Posterior cingulate gyrus (tissue), 11 donors: ENCODE data around the gene SMARCD1.

ENCODE experiments used
- DNase-seq, 10 donors: peaks; one replicate each; pipeline versions ENCODE4 v3.0.0 to v3.0.0-alpha.2; 2020 to 2021; ENCODE audit warnings: mixed read lengths in 3 of 10
- intact Hi-C: fragments of 100-400 bp; cut with DNase I; formaldehyde crosslinking; loops from one replicate; pipeline ENCODE4 v1.15.1; 2023

The SMARCD1 gene

GRCh38 chr12:50072198-50072907 is 12.8 kb upstream of the SMARCD1 start:
- intact Hi-C loops: loop anchor here (5.0 kb wide), 1 partner anchor 205 kb away; no protein-coding TSS in a partner anchor
- peak in 2 of 10 donors; percentile 45 to 69 for DNase-seq

DNA sequence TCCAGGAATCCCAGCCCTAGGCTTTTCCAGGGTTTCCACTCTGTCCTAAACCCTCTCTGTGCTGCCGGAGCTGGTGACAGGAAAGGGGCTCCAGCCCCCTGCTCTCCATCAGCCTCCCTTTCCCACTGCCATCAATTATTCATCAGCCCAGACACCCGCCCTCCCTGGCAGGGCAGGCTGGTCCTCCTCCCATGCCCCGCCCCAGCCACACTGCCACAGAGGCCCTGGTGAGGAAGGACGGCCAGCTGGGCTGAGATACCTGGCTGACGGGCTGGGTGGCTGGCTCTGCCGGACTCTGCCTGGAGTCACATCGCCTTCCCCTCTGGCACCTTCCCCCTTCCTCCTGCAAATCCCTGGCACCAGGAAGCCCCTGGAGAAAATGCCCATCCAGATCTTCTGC is 11.9 kb upstream of the SMARCD1 start:
- intact Hi-C loops: loop anchor here (5.0 kb wide), 1 partner anchor 206 kb away; no protein-coding TSS in a partner anchor
- peak in 2 of 10 donors; percentile 76 to 81 for DNase-seq

DNA sequence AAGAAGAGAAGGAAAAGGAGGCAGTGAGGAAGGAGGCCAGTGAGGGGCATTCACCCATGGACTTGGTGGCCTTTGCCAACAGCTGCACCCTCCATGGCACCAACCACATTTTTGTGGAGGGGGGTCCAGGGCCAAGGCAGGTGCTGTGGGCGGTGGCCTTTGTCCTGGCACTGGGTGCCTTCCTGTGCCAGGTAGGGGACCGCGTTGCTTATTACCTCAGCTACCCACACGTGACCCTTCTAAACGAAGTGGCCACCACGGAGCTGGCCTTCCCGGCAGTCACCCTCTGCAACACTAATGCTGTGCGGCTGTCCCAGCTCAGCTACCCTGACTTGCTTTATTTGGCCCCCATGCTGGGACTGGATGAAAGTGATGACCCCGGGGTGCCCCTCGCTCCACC is 11.4 kb upstream of the SMARCD1 start:
- intact Hi-C loops: loop anchor here (5.0 kb wide), 1 partner anchor 206 kb away; no protein-coding TSS in a partner anchor

GRCh38 chr12:50074936-50075807 is 10.0 kb upstream of the SMARCD1 start:
- intact Hi-C loops: loop anchor here (1.0 to 5.0 kb wide), 2 partner anchors 100 to 208 kb away; no protein-coding TSS in a partner anchor
- peak; percentile 62 to 98 (median 84) for DNase-seq

More for the DNA sequence above, 11.4 kb upstream of the SMARCD1 start:
- peak in 2 of 10 donors; percentile 48 to 73 for DNase-seq

DNA sequence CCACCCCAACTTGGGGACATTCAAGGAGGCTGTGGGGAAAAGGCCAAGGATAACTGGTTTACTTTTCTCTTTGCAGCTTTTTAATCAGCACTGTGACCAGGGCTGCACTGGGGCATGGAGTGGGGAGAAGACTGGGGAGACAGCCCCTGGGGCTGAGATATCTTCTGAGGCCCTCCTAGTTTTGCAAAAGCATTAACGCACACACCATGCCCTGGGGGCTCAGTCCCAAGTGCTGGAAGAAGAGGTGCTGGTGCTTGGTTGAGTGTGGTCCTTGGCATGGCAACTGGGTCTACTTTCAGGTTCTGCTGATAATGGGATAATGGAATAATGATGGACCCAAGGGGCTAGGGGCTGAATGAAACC is 9.4 kb upstream of the SMARCD1 start:
- peak in 2 of 10 donors; percentile 55 to 70 for DNase-seq
- intact Hi-C loops: loop anchor here (1.0 kb wide), 1 partner anchor 100 kb away; no protein-coding TSS in a partner anchor

DNA sequence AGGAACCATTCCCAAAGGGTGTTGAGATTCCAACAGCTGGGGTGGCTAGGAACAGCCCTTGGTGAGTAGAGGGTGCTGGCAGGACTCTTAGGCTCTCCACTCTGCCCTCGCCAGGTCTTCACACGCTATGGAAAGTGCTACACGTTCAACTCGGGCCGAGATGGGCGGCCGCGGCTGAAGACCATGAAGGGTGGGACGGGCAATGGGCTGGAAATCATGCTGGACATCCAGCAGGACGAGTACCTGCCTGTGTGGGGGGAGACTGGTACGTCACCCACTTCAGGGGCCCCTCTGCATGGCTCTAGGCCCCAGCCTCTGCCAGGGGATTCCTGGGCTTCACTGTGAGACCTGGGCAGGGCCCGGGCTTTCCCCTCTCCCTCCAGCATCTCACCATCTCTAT is 8.0 kb upstream of the SMARCD1 start:
- DNase-seq: peak in 2 of 10 donors; percentile 19 to 56
- intact Hi-C loops: no loop called here

GRCh38 chr12:50078281-50078680 is 6.9 kb upstream of the SMARCD1 start:
- peak in 2 of 10 donors; percentile 40 to 43 for DNase-seq
- intact Hi-C loops: no loop called here

GRCh38 chr12:50079771-50080170 is 5.4 kb upstream of the SMARCD1 start:
- peak in 1 of 10 donors; percentile 39 for DNase-seq
- intact Hi-C loops: no loop called here

GRCh38 chr12:50081096-50081808 is 3.9 kb upstream of the SMARCD1 start:
- peak in 2 of 10 donors; percentile 64 to 74 for DNase-seq
- intact Hi-C loops: no loop called here

DNA sequence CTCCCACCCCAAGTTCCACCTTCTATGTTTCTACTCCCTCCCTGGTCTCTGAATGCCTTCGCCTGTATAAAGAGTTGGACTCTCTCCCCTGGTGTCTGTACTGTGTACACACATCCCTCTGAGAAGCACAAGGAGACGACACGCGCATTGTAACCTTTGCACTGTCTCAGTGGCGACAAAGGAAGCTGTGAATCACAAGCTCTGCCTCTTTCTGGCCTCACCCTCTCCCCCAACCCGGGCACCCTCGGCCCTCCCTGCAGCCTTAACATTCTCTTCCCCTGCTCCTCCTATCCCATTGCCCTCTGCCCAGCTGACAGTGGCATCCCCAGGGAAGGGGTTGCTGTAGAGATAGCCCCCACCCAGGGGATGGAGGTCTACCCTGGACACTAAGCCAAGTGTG is 2.5 kb upstream of the SMARCD1 start:
- DNase-seq: peak in 2 of 10 donors; percentile 46 to 57
- intact Hi-C loops: no loop called here

DNA sequence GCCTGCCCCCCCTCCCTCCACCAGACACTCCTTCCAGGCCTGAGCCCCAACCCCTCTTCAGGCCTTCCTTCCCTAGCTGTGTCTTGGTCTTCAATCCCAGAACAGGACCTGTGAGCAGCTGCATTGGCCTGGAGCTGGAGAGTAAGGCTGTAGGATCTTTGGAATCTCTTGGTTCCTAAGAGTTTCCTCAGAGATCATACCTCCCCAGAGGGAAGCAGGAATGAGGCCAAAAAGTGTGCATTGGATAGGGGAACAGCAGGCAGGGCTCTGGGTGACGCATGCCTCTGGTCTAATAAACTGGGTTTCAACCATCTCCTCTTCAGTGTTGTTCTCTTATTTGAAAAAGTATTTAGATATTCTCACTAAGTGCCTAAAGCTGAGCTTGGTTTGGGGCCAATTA is 1.8 kb upstream of the SMARCD1 start:
- DNase-seq: peak in 1 of 10 donors; percentile 24
- intact Hi-C loops: no loop called here

- peak in 2 of 10 donors; percentile 24 to 44 for DNase-seq
- intact Hi-C loops: loop anchor here (2.0 kb wide), 1 partner anchor 28 kb away; the partner anchor contains the start of gene COX14
Measured at GRCh38 chr12:50084409-50084774, 750 bp upstream of the SMARCD1 start.

DNA sequence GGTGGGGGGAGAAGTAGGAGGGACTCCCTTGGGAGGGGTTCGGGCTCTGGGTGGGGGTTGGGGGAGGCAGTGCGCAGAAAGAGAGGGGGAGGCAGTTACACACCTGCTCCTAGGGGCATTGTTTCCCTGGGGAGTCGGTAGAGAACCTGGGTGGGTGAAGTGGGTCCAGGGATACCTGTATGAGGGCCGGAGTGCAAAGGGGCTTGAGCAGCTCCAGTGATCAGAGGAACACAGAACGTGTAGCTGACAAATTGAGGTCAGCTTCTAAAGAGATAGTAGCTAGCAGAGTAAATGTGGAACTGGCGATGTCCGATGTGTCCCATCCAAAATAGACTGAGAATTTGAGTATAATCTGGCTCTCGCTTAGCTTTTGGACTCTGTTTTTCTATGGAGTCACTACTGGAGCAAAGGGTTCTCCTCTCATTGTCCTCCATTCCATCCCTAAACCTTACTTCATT is 502 bp downstream of the SMARCD1 start:
- no peak for DNase-seq
- intact Hi-C loops: loop anchor here (1.0 to 2.0 kb wide), 2 partner anchors 27 to 82 kb away; partner anchors contain the start of genes CERS5 and COX14

- peak in 2 of 10 donors; percentile 29 to 47 for DNase-seq
- intact Hi-C loops: no loop called here
Measured at GRCh38 chr12:50086148-50086547, 1.0 kb downstream of the SMARCD1 start.

DNA sequence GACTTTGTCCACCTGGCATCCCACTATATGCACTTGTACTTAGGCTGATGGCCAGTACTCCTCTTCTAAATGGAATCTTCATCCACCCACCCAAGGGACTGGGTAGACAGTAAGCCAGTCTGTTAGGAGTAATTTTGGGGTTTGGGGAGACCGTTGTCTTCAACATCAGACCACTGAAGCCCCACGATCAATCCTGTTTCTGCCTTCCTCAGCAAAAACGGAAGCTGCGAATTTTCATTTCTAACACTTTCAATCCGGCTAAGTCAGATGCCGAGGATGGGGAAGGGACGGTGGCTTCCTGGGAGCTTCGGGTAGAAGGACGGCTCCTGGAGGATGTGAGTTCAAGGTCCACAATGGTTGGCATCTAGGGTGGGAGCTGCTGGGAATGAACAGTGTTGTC is 2.0 kb downstream of the SMARCD1 start:
- DNase-seq: peak in 2 of 10 donors; percentile 34 to 44
- intact Hi-C loops: no loop called here

- intact Hi-C loops: no loop called here
- no peak for DNase-seq
Measured at GRCh38 chr12:50087995-50088394, 2.9 kb downstream of the SMARCD1 start.

GRCh38 chr12:50088577-50089335 is 3.6 kb downstream of the SMARCD1 start:
- intact Hi-C loops: no loop called here
- DNase-seq: peak in 5 of 10 donors; percentile 24 to 67 (median 44)

DNA sequence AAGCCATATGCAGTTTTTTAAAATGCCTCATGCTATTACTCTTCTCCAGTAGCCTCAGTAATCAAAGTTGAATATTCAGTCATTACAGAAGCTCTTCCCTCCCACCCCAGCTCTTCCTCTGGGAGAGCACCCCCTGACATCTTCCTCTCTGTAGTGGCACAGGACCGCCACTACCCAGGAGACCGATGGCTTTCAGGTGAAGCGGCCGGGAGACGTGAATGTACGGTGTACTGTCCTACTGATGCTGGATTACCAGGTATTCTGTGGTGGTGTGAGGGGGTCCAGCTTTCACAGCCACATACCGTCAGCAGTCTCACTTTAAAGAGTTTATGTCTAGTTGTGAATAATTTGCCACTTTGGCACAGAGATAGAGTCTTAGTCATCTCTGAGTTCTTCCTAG is 4.6 kb downstream of the SMARCD1 start:
- DNase-seq: peak in 2 of 10 donors; percentile 46 to 63
- intact Hi-C loops: no loop called here

GRCh38 chr12:50090391-50090790 is 5.2 kb downstream of the SMARCD1 start:
- DNase-seq: peak in 1 of 10 donors; percentile 19
- intact Hi-C loops: no loop called here
